Smooth muscle cell (in vitro differentiated cells): ENCODE measurements around the gene SNRNP70. TPM values are rescaled to one million over a fixed set of nuclear protein-coding genes. Genes with fewer than 3 reads are reported as not detected.
"Not testable (repeated sequence)": the region's sequence is repeated elsewhere in the genome, so short reads cannot be mapped to it uniquely, and the experiment has no call there.

ENCODE experiments used
- DNase-seq: peaks from one replicate; lab custom pipeline; 2025; ENCODE audit not compliant: unreplicated experiment; lab: John Stamatoyannopoulos, UW
- H2AFZ ChIP-seq: fragments of 200-600 bp; sonication (generic); 2 replicates; pipeline ENCODE4 v1.6.0; 2016; ENCODE audit warnings: antibody characterized with exemption, low read depth, mild to moderate bottlenecking
- H3F3A ChIP-seq: fragments of 200-600 bp; sonication (generic); 2 replicates; pipeline ENCODE4 v1.6.0; 2017; ENCODE audit warnings: antibody characterized with exemption, low read depth
- H3K27ac ChIP-seq: fragments of 200-600 bp; sonication (generic); 2 replicates; pipeline ENCODE4 v1.5.1; 2016; ENCODE audit warnings: low read depth, mild to moderate bottlenecking
- H3K27me3 ChIP-seq: fragments of 200-600 bp; sonication (generic); 2 replicates; pipeline ENCODE4 v1.6.1; 2016; ENCODE audit warnings: low read depth, mild to moderate bottlenecking
- H3K36me3 ChIP-seq: fragments of 200-600 bp; sonication (generic); 2 replicates; pipeline ENCODE4 v1.5.1; 2016; ENCODE audit warnings: low read depth
- H3K4me1 ChIP-seq: fragments of 200-600 bp; sonication (generic); 2 replicates; pipeline ENCODE4 v1.5.1; 2016; ENCODE audit warnings: low read depth
- H3K4me2 ChIP-seq: fragments of 200-600 bp; sonication (generic); 2 replicates; pipeline ENCODE4 v1.6.0; 2016; ENCODE audit warnings: mild to moderate bottlenecking
- H3K4me3 ChIP-seq: fragments of 200-600 bp; sonication (generic); 2 replicates; pipeline ENCODE4 v1.5.1; 2016; ENCODE audit warnings: mild to moderate bottlenecking
- H3K79me2 ChIP-seq: fragments of 200-600 bp; sonication (generic); 2 replicates; pipeline ENCODE4 v1.6.0; 2016; ENCODE audit warnings: low read depth, mild to moderate bottlenecking
- H3K9ac ChIP-seq: fragments of 200-600 bp; sonication (generic); 2 replicates; pipeline ENCODE4 v1.6.0; 2016; ENCODE audit warnings: low read depth
- H3K9me3 ChIP-seq: fragments of 200-600 bp; sonication (generic); replicated peaks from 2 replicates; pipeline ENCODE4 v1.5.1; 2016; ENCODE audit warnings: low read depth
- H4K20me1 ChIP-seq: fragments of 200-600 bp; sonication (generic); 2 replicates; pipeline ENCODE4 v1.6.0; 2016; ENCODE audit warnings: low read depth
- WGBS: methylation state at CpG from one replicate; pipeline ENCODE4 v1.1.7; 2016; ENCODE audit warnings: low lambda C conversion rate; 5-methylcytosine and 5-hydroxymethylcytosine counted together
- polyA plus RNA-seq: library from polyadenylated mRNA; unstranded; fragments of >200 nt; fragmentation: Nextera tagmentation; extraction: Ambion mirVana; gene quantifications from 2 replicates; pipeline ENCODE4 v1.2.1, GENCODE V29; 2016
- total RNA-seq: library from RNA; depleted of rRNA; stranded (reverse); fragments of >200 nt; gene quantifications from 2 replicates; pipeline ENCODE4 v1.2.3, GENCODE V29; 2014
- TF ChIP-seq, protein P1 (sequence below): fragments of 200-600 bp; sonication (generic); IDR thresholded peaks from 2 replicates; pipeline ENCODE4 v1.5.1; 2017; ENCODE audit warnings: borderline replicate concordance, mild to moderate bottlenecking, antibody characterized with exemption; ENCODE audit not compliant: insufficient read depth, poor library complexity, severe bottlenecking

The SNRNP70 gene
- total and polyA plus RNA-seq, 2 experiments from 2014 or later = 200 to 206 TPM

DNA sequence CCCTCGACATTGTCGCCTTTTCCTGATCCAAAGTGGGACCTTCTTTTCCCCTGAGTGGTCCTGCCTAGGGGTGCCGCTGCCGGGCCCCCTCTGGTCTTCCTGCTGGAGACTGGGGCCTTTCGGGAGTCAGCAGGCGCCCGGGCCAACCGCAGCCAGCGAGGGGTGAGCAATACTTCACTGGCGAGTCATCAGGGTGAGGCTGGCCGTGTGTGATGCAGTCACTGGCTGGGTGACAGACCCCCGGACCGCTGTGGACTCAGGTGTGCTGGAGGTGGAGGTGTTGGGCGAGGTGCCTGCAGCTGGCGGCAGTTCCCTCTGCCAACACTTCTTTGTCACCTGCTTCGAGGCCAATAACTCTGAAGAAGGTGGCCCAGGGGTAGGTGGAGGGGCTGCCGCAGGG lies 43.1 kb upstream of the SNRNP70 start:
- Histone ChIP-seq H3K79me2 (no peaks in the 10 kb centered on the region), H2AFZ (no peak overlapping the region), H3K4me3 (no peak overlapping the region), H3K36me3 (no peaks in the 10 kb centered on the region), H3F3A (no peaks in the 10 kb centered on the region), H3K4me2 (peak overlapping the region; percentile 28), H3K9me3 (no peaks in the 10 kb centered on the region), H3K27ac (no peak overlapping the region), H3K4me1 (no peaks in the 10 kb centered on the region), H3K9ac (no peak overlapping the region), H4K20me1 (no peaks in the 10 kb centered on the region), H3K27me3 (no peaks in the 10 kb centered on the region)
- DNase-seq = no peak
- 61% methylated on average over 17 of the region's 17 CpGs for WGBS
- TF ChIP-seq, protein P1, sequence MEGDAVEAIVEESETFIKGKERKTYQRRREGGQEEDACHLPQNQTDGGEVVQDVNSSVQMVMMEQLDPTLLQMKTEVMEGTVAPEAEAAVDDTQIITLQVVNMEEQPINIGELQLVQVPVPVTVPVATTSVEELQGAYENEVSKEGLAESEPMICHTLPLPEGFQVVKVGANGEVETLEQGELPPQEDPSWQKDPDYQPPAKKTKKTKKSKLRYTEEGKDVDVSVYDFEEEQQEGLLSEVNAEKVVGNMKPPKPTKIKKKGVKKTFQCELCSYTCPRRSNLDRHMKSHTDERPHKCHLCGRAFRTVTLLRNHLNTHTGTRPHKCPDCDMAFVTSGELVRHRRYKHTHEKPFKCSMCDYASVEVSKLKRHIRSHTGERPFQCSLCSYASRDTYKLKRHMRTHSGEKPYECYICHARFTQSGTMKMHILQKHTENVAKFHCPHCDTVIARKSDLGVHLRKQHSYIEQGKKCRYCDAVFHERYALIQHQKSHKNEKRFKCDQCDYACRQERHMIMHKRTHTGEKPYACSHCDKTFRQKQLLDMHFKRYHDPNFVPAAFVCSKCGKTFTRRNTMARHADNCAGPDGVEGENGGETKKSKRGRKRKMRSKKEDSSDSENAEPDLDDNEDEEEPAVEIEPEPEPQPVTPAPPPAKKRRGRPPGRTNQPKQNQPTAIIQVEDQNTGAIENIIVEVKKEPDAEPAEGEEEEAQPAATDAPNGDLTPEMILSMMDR = no peak

DNA sequence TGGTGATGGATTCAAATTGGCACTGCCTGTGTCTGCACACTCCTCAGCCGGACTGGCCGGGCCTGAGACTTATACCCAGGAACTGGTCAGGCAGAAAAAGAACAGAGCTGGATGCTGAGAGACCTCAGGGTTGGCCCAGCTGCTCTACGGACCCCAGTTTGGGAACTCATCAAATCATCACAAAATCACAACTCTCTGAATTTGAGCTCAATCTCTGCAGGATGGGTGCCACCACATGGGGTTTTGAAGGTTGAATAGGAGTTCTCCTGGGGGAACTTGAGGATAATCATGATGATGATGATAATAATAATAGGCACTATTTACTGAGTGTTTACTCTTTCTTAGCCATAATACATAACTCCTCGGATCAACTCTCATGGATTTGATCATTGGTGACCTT lies 42.6 kb upstream of the SNRNP70 start:
- not testable (repeated sequence) for H3K9ac ChIP-seq, H3K4me1 ChIP-seq, H2AFZ ChIP-seq, H3K27ac ChIP-seq, H3F3A ChIP-seq, H3K4me2 ChIP-seq, H3K9me3 ChIP-seq, H3K27me3 ChIP-seq, DNase-seq, H3K79me2 ChIP-seq, H3K36me3 ChIP-seq, H3K4me3 ChIP-seq, H4K20me1 ChIP-seq
- WGBS = 99% methylated on average over 3 of the region's 4 CpGs

DNA sequence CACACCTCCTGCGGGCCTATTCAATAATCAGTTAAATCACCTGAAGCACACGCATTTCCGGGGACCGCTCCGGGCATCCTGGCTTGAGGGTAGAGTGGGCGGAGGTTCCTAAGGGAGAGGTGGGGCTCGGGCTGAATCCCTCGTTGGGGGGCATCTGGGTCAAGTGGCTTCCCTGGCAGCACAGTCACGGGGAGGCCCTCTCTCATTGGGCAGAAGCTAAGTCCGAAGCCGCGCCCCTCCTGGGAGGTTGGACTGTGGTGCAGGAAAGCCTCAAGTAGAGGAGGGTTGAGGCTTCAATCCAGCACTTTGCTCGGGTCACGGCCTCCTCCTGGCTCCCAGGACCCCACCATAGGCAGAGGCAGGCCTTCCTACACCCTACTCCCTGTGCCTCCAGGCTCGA lies 41.7 kb upstream of the SNRNP70 start, which contains the start of gene CGB5:
TSS of gene CGB5 (plus strand) at position 301 of the 400 bp plus-strand sequence. CDS start 362 bp downstream, outside the sequence.
- H3F3A ChIP-seq, H3K36me3 ChIP-seq, H3K4me1 ChIP-seq, H3K9ac ChIP-seq, H4K20me1 ChIP-seq, H3K27me3 ChIP-seq, H3K79me2 ChIP-seq, H2AFZ ChIP-seq, H3K9me3 ChIP-seq, DNase-seq, H3K4me3 ChIP-seq, H3K4me2 ChIP-seq, H3K27ac ChIP-seq: not testable (repeated sequence)
- WGBS = 83% methylated on average over 15 of the region's 15 CpGs

DNA sequence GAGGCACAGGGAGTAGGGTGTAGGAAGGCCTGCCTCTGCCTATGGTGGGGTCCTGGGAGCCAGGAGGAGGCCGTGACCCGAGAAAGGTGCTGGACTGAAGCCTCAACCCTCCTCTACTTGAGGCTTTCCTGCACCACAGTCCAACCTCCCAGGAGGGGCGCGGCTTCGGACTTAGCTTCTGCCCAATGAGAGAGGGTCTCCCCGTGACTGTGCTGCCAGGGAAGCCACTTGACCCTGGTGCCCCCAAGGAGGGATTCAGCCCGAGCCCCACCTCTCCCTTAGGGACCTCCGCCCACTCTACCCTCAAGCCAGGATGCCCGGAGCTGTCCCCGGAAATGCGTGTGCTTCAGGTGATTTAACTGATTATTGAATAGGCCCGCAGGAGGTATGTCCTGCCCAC lies 36.2 kb upstream of the SNRNP70 start, which contains the start of gene CGB8:
TSS of gene CGB8 (minus strand) at position 101 of the 400 bp plus-strand sequence. CDS start 372 bp downstream, outside the sequence.
- H3K27me3 ChIP-seq, H3K27ac ChIP-seq, H3K4me3 ChIP-seq, DNase-seq, H3K36me3 ChIP-seq, H3K9ac ChIP-seq, H3K79me2 ChIP-seq, H3F3A ChIP-seq, H3K4me2 ChIP-seq, H3K4me1 ChIP-seq, H4K20me1 ChIP-seq, H3K9me3 ChIP-seq, H2AFZ ChIP-seq: not testable (repeated sequence)
- WGBS = 83% methylated on average over 10 of the region's 12 CpGs

DNA sequence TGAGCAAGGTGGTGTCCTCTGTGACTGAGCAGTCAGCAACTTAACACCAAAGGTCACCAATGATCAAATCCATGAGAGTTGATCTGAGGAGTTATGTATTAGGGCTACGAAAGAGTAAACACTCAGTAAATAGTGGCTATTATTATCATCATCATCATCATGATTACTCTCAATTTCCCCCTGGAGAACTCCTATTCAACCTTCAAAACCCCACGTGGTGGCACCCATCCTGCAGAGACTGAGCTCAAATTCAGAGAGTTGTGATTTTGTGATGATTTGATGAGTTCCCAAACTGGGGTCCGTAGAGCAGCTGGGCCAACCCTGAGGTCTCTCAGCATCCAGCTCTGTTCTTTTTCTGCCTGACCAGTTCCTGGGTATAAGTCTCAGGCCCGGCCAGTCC lies 35.4 kb upstream of the SNRNP70 start:
- not testable (repeated sequence) for H3K4me3 ChIP-seq, H3K27me3 ChIP-seq, H3K9me3 ChIP-seq, DNase-seq, H3K9ac ChIP-seq, H3K79me2 ChIP-seq, H4K20me1 ChIP-seq, H3F3A ChIP-seq, H3K36me3 ChIP-seq, H3K4me2 ChIP-seq, H3K4me1 ChIP-seq, H2AFZ ChIP-seq
- 87% methylated on average over 3 of the region's 4 CpGs for WGBS
- peak overlapping the region; percentile 53 for H3K27ac ChIP-seq

DNA sequence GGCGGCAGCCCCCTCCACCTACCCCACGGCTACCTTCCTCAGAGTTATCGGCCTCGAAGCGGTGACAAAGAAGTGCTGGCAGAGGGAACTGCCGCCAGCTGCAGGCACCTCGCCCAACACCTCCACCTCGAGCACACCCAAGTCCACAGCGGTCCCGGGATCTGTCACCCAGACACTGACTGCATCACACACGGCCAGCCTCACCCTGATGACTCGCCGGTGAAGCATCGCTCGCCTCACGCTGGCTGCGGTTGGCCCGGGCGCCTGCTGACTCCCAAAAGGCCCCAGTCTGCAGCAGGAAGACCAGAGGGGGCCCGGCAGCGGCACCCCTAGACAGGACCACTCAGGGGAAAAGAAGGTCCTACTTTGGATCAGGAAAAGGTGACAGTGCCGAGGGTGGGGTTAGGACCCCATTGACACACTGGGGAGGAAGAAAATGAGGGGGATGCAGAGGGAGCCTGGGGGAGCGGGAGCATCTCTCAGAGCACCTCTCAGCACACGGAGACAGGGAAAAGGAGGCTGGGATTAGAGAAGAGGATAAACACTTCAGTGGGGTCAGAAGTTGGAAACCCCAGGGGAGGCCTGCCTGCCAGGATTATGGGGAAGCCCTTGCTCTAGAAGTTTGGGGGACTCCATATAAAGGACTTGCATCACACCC lies 34.7 kb upstream of the SNRNP70 start:
- H3K4me3 ChIP-seq, H3K4me2 ChIP-seq, H3K79me2 ChIP-seq, H3K9me3 ChIP-seq, H3K9ac ChIP-seq, H3F3A ChIP-seq, H2AFZ ChIP-seq, H4K20me1 ChIP-seq, H3K4me1 ChIP-seq, H3K27me3 ChIP-seq, H3K36me3 ChIP-seq, DNase-seq: not testable (repeated sequence)
- WGBS = 46% methylated on average over 23 of the region's 24 CpGs
- H3K27ac ChIP-seq = peak overlapping the region; percentile 53
